KBM-7 (cell line): Measurements from ENCODE around the gene DEF6.

ENCODE experiments used
- DNase-seq: peaks from one replicate; pipeline ENCODE4 v3.0.0-alpha.2; 2015
- in situ Hi-C: fragments of 300-500 bp; cut with MboI; formaldehyde crosslinking; loops from 2 replicates; pipeline ENCODE4 v1.14.3; 2020; ENCODE audit warnings: low sequenced_read_pairs, low pct_unique_long_range_greater_than_20kb, mixed read lengths

Gene DEF6

GRCh38 chr6:35360349-35361138 lies 62.9 kb downstream of the DEF6 start:
- DNase-seq, result no peak
- in situ Hi-C loops, result no loop called here

- in situ Hi-C loops, result no loop called here
- no peak for DNase-seq
Observed at GRCh38 chr6:35362200-35362599, 64.6 kb downstream of the DEF6 start.

DNA sequence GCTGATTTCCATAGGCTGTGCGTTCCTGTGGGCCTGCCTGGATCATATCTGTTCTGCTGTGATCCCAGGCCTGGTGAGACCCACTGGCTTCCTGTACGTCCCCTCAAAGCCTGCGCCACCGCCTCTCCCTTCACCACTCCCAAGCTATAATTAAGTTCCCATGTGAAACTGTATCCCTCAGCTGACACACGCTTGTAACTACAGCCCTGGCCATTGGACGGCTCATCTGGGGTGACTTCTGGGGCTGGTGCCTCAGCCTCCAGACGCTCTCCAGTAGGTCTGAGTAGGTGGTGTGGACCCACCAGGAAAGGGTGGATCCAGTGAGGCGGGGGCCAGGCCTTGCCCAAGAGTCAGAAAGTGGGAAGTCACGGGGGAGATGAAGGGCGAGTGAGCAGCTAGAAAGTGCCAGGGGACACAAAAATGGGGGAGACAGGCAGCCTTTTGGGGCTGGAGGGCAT lies 65.7 kb downstream of the DEF6 start:
- in situ Hi-C loops, result no loop called here
- no peak for DNase-seq

- in situ Hi-C loops, result no loop called here
- DNase-seq, result no peak
Observed at GRCh38 chr6:35365594-35366203, 68.1 kb downstream of the DEF6 start.

GRCh38 chr6:35366204-35366596 lies 68.6 kb downstream of the DEF6 start:
- DNase-seq, result no peak
- in situ Hi-C loops, result no loop called here

DNA sequence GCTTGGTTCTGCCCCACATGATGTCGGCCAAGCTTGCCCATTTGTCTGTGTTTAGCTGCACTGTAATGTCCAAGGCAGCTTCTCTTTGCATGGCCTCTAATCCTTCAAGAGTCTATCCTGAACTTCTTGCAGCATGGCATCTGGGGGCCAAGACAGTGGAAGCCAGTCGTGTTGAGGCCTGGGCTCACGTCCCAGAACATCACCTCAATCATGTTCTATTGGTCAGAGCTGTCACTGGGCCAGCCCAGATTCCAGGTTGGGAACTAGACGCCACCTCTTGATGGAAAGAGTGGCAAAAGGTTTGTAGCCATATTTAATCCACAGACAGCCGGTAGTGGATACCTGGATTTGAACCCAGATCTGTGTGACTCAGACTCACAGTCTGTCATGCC lies 70.0 kb downstream of the DEF6 start:
- no peak for DNase-seq
- in situ Hi-C loops, result no loop called here

- in situ Hi-C loops, result no loop called here
- no peak for DNase-seq
Observed at GRCh38 chr6:35368038-35368887, 70.6 kb downstream of the DEF6 start.

DNA sequence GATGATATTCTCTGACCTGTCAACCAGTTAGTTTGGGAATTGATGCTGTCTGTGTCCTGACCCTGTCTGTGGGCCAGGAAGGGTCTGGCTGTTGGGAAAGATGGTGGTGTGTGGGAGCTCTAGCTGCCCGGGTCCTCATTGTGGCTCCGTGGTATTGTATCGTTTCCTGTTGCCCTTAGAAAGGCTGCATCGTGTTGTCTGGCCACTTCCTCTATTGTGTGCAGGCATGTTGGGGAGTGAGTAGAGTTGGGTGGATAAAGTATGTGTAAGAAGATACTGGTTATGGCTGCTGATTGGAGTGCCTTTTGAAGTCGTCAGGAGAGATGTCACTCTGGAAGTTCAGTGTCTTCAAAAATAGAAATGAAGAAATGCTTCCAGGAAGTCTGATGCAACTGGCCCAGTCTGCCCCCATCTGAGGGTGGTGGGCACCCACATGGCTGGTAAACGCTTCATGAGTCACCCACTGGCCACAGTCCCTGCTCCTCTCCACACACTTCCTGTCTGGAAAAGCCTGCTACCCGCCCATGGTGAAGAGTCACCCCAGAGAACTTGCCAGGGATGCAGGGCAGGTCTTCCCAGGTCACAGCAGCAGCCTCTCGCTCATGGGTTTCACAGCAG lies 72.6 kb downstream of the DEF6 start:
- peak; percentile 91 for DNase-seq
- in situ Hi-C loops, result no loop called here

GRCh38 chr6:35370785-35371493 lies 73.3 kb downstream of the DEF6 start:
- DNase-seq, result peak; percentile 60
- in situ Hi-C loops, result no loop called here
